Eye (tissue), 1 donor: ENCODE data around the gene HS1BP3.

Experiments
- DNase-seq: peaks from one replicate; pipeline ENCODE4 v3.0.0-alpha.2; 2015

HS1BP3 gene

GRCh38 chr2:20582600-20583221 is 68.2 kb downstream of the HS1BP3 start:
- no peak for DNase-seq

GRCh38 chr2:20580690-20581437 is 70.0 kb downstream of the HS1BP3 start:
- DNase-seq, result no peak

- DNase-seq, result no peak
These were observed 71.0 kb downstream of the HS1BP3 start for GRCh38 chr2:20579866-20580265.

- peak; percentile 87 for DNase-seq
These were observed 71.7 kb downstream of the HS1BP3 start for GRCh38 chr2:20578895-20579825.

GRCh38 chr2:20578266-20578894 is 72.5 kb downstream of the HS1BP3 start:
- DNase-seq, result no peak

GRCh38 chr2:20577495-20578235 is 73.2 kb downstream of the HS1BP3 start:
- no peak for DNase-seq

GRCh38 chr2:20576598-20577115 is 74.2 kb downstream of the HS1BP3 start:
- DNase-seq, result no peak

- no peak for DNase-seq
These were observed 74.8 kb downstream of the HS1BP3 start for GRCh38 chr2:20575935-20576597.

- no peak for DNase-seq
These were observed 75.5 kb downstream of the HS1BP3 start for GRCh38 chr2:20575414-20575813.

- no peak for DNase-seq
These were observed 76.0 kb downstream of the HS1BP3 start for GRCh38 chr2:20574930-20575329.

- DNase-seq, result no peak
These were observed 76.4 kb downstream of the HS1BP3 start for GRCh38 chr2:20574423-20574911.

GRCh38 chr2:20573620-20574422 is 77.1 kb downstream of the HS1BP3 start:
- DNase-seq, result peak; percentile 77

GRCh38 chr2:20572221-20572620 is 78.7 kb downstream of the HS1BP3 start:
- no peak for DNase-seq

- DNase-seq, result no peak
These were observed 79.2 kb downstream of the HS1BP3 start for GRCh38 chr2:20571644-20572215.

- DNase-seq, result no peak
These were observed 79.7 kb downstream of the HS1BP3 start for GRCh38 chr2:20571231-20571630.

GRCh38 chr2:20570249-20570648 is 80.6 kb downstream of the HS1BP3 start:
- no peak for DNase-seq

- no peak for DNase-seq
These were observed 81.3 kb downstream of the HS1BP3 start for GRCh38 chr2:20569464-20570223.

GRCh38 chr2:20568501-20569463 is 82.1 kb downstream of the HS1BP3 start:
- no peak for DNase-seq
